Endodermal cell (in vitro differentiated cells): Measurements from ENCODE around the gene CETP. TPM values are rescaled to one million over a fixed set of nuclear protein-coding genes. Genes with fewer than 3 reads are reported as not detected.

Experiments used
- DNase-seq: peaks from one replicate; pipeline ENCODE4 v3.0.0-alpha.2; 2017
- H3K27ac ChIP-seq: 2 replicates; pipeline ENCODE4 v1.5.1; 2013; ENCODE audit warnings: mild to moderate bottlenecking, low read depth, low read length, moderate library complexity
- H3K27me3 ChIP-seq: 2 replicates; pipeline ENCODE4 v1.6.1; 2013; ENCODE audit warnings: mild to moderate bottlenecking, low read length, moderate library complexity; ENCODE audit not compliant: insufficient read depth, control insufficient read depth, poor library complexity, severe bottlenecking
- H3K36me3 ChIP-seq: 2 replicates; pipeline ENCODE4 v1.7.0; 2013; ENCODE audit warnings: mild to moderate bottlenecking, low read length, moderate library complexity; ENCODE audit not compliant: control insufficient read depth, insufficient read depth
- H3K4me1 ChIP-seq: one replicate; pipeline ENCODE4 v1.7.0; 2013; ENCODE audit warnings: low read length; ENCODE audit not compliant: control insufficient read depth, insufficient read depth
- H3K4me3 ChIP-seq: 2 replicates; pipeline ENCODE4 v1.5.1; 2013; ENCODE audit warnings: mild to moderate bottlenecking, low read length, moderate library complexity
- H3K9ac ChIP-seq: 2 replicates; pipeline ENCODE4 v1.6.1; 2013; ENCODE audit warnings: mild to moderate bottlenecking, low read length, moderate library complexity; ENCODE audit not compliant: poor library complexity, severe bottlenecking; ENCODE audit errors: extremely low read depth
- H3K9me3 ChIP-seq: 2 replicates; pipeline ENCODE4 v1.6.1; 2013; ENCODE audit warnings: mild to moderate bottlenecking, low read length, moderate library complexity; ENCODE audit not compliant: control insufficient read depth
- H3K27ac Mint-ChIP-seq: 2 replicates; pipeline ENCODE4 v1.8.0; 2020; ENCODE audit warnings: mixed read lengths
- H3K27me3 Mint-ChIP-seq: 2 replicates; pipeline ENCODE4 v1.8.0; 2021; ENCODE audit warnings: mild to moderate bottlenecking, mixed read lengths; ENCODE audit not compliant: insufficient read depth
- H3K36me3 Mint-ChIP-seq: 2 replicates; pipeline ENCODE4 v1.8.0; 2020; ENCODE audit warnings: low read depth, mixed read lengths
- H3K4me1 Mint-ChIP-seq: 2 replicates; pipeline ENCODE4 v1.8.0; 2020; ENCODE audit warnings: mixed read lengths
- H3K4me3 Mint-ChIP-seq: 2 replicates; pipeline ENCODE4 v1.8.0; 2020; ENCODE audit warnings: mild to moderate bottlenecking, moderate library complexity, mixed read lengths
- H3K9me3 Mint-ChIP-seq: 2 replicates; pipeline ENCODE4 v1.8.0; 2020; ENCODE audit warnings: mild to moderate bottlenecking, mixed read lengths
- WGBS, 2 experiments: methylation state at CpG; one replicate each; pipeline versions ENCODE4 v1.1.5 to v1.1.7; 2013; ENCODE audit warnings: missing lambda C conversion rate in 2 of 2, mixed read lengths in 1 of 2; ENCODE audit not compliant: insufficient coverage in 1 of 2, insufficient read length in 1 of 2; 5-methylcytosine and 5-hydroxymethylcytosine counted together
- total RNA-seq, 2 donors: library from RNA; stranded (reverse); fragmentation: NEBNext Ultra II Directional in 1 of 2; extraction: Animal tissue kit (Norgen Biotek cat#: 25700) in 1 of 2; gene quantifications; 2 replicates in 1 of 2; 3 replicates in 1 of 2; pipeline ENCODE4 v1.2.1, GENCODE V29; 2021
- TF ChIP-seq, protein P1 (sequence below): fragments of 200-600 bp; sonication (generic); conservative IDR thresholded peaks from 2 replicates; pipeline ENCODE4 v1.5.0; 2021; ENCODE audit warnings: antibody characterized with exemption, mild to moderate bottlenecking

The CETP gene
- total RNA-seq, 2 donors from 2014 or later, result not detected

DNA sequence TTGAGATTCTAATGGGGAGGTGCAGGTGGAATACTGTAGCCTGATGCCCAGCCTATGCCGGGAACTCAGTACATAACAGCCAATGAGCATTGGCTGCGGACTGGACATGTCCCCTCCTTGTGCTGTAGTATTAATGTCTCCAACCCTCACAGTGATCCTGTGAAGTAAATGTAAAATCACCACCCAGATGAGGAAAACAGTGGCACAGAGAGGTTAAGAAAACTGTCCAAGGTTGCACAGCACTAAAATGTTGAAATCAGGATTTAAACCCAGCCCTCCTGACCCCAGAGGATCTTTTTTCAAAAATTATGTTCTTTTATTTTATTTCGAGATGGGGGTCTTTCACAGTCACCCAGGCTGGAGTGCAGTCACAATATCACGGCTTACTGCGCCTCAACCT is 35.5 kb downstream of the CETP start:
- no peaks in the 10 kb centered on the region for H3K4me1 ChIP-seq
- no peaks in the 10 kb centered on the region for H3K9me3 ChIP-seq
- H3K27me3 ChIP-seq, result peaks cover 23% of the 10 kb centered on the region
- no peaks in the 10 kb centered on the region for H3K36me3 ChIP-seq
- Mint-ChIP-seq H3K27ac (no peak overlapping the region), H3K4me3 (no peak overlapping the region), H3K4me1 (no peaks in the 10 kb centered on the region), H3K9me3 (no peaks in the 10 kb centered on the region), H3K36me3 (no peaks in the 10 kb centered on the region), H3K27me3 (peaks cover 16% of the 10 kb centered on the region)
- TF ChIP-seq, protein P1, sequence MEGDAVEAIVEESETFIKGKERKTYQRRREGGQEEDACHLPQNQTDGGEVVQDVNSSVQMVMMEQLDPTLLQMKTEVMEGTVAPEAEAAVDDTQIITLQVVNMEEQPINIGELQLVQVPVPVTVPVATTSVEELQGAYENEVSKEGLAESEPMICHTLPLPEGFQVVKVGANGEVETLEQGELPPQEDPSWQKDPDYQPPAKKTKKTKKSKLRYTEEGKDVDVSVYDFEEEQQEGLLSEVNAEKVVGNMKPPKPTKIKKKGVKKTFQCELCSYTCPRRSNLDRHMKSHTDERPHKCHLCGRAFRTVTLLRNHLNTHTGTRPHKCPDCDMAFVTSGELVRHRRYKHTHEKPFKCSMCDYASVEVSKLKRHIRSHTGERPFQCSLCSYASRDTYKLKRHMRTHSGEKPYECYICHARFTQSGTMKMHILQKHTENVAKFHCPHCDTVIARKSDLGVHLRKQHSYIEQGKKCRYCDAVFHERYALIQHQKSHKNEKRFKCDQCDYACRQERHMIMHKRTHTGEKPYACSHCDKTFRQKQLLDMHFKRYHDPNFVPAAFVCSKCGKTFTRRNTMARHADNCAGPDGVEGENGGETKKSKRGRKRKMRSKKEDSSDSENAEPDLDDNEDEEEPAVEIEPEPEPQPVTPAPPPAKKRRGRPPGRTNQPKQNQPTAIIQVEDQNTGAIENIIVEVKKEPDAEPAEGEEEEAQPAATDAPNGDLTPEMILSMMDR, result no peak
- 91 to 93% methylated on average over 5 of the region's 5 CpGs for WGBS, 2 experiments
- DNase-seq, result no peak
- no peak overlapping the region for H3K27ac ChIP-seq
- no peak overlapping the region for H3K9ac ChIP-seq
- H3K4me3 ChIP-seq, result no peak overlapping the region

DNA sequence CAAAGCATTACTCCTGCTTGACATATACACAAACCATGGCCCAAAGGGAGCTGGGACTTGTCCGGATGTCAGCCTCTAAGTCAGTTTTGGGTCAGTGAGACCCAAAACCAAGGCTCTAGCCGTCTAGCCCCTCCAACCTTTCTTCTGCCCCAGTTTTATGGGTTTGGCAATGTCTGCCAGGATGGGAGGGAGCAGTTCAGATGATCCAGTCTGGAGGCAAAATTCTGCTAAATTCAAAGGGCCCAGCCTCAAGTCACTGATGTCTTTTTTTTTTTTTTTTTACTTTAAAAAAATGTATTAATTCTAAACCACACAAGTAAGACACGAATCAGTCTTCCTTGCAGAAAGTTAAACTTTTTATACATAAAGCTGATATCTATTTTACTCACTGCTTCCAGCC is 36.2 kb downstream of the CETP start:
- H3K27me3 Mint-ChIP-seq, result peaks cover 16% of the 10 kb centered on the region

DNA sequence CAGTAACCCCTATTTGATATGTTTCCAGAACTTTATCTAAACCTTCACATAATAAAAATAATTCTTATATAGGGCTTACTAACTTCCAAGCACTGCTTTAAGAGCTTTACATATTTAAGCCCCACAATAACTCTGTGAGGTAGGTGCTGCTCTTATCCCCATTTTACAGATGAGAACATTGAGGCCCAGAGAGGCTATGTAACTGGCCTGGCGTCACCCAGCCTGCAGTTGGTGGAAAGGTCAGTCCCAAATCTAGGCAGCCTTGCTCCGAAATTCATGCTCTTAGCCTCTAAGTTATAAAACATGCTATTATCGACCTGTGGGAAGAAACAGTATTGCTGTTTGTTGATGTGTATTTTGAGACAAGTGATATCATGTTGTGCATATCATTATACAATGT is 36.6 kb downstream of the CETP start:
- H3K27me3 ChIP-seq, result peaks cover 23% of the 10 kb centered on the region
- Mint-ChIP-seq H3K9me3 (no peaks in the 10 kb centered on the region), H3K4me1 (no peaks in the 10 kb centered on the region), H3K4me3 (no peak overlapping the region), H3K27ac (no peak overlapping the region), H3K36me3 (no peaks in the 10 kb centered on the region), H3K27me3 (peaks cover 16% of the 10 kb centered on the region)
- no peak for DNase-seq
- no peaks in the 10 kb centered on the region for H3K36me3 ChIP-seq
- no peak overlapping the region for H3K4me3 ChIP-seq
- TF ChIP-seq, protein P1, result no peak
- H3K4me1 ChIP-seq, result no peaks in the 10 kb centered on the region
- no peak overlapping the region for H3K27ac ChIP-seq
- H3K9me3 ChIP-seq, result no peaks in the 10 kb centered on the region
- WGBS, 2 experiments, result 91 to 100% methylated on average over 3 of the region's 3 CpGs
- H3K9ac ChIP-seq, result no peak overlapping the region

More for the DNA sequence above, 36.2 kb downstream of the CETP start:
- no peak overlapping the region for H3K4me3 Mint-ChIP-seq
- no peaks in the 10 kb centered on the region for H3K4me1 ChIP-seq
- H3K27me3 ChIP-seq, result peaks cover 23% of the 10 kb centered on the region
- DNase-seq, result no peak
- H3K4me3 ChIP-seq, result no peak overlapping the region
- no peaks in the 10 kb centered on the region for H3K9me3 Mint-ChIP-seq
- H3K27ac ChIP-seq, result no peak overlapping the region
- no peaks in the 10 kb centered on the region for H3K4me1 Mint-ChIP-seq
- WGBS, 2 experiments, result 86 to 90% methylated on average over 2 to 3 of the region's 3 CpGs
- H3K27ac Mint-ChIP-seq, result no peak overlapping the region
- H3K9me3 ChIP-seq, result no peaks in the 10 kb centered on the region
- no peak overlapping the region for H3K9ac ChIP-seq
- no peaks in the 10 kb centered on the region for H3K36me3 ChIP-seq
- H3K36me3 Mint-ChIP-seq, result no peaks in the 10 kb centered on the region
- TF ChIP-seq, protein P1, result no peak
